GM21526 (cell line): ENCODE results near the gene PLIN3.
"Not testable (repeated sequence)": the region's sequence is repeated elsewhere in the genome, so short reads cannot be mapped to it uniquely, and the experiment has no call there.

ENCODE experiments used
- ATAC-seq: cut with Tn5 transposase; IDR thresholded peaks from one replicate; pipeline ENCODE4 v1.9.1; 2021; ENCODE audit warnings: moderate library complexity; ENCODE audit not compliant: unreplicated experiment, low FRiP score

Gene PLIN3

GRCh38 chr19:4896372-4896771 lies 28.9 kb upstream of the PLIN3 start:
- no peak for ATAC-seq

GRCh38 chr19:4892962-4893361 lies 25.5 kb upstream of the PLIN3 start:
- ATAC-seq = not testable (repeated sequence)

DNA sequence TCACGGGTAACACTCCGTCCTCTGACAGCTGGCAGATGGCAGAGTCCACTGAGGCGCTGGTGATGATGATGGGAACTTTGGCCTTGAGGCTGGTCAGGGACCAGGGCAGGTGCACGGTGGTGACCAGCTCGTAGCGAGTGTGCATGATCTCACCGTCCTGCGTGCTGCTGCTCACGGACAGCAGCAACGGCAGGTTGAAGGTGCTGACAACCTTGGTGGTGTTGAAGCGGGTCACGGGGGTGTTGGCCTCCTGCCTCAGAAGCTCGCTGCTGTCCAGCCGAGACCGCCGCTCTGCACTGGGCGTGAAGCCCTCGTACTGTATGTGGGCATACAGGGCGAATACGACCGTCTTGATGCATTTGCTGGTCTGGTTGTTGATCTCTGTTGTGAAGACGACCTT lies 23.6 kb upstream of the PLIN3 start:
- ATAC-seq = no peak

- ATAC-seq = no peak
Observed at GRCh38 chr19:4889034-4889815, 21.8 kb upstream of the PLIN3 start.

GRCh38 chr19:4887803-4888202 lies 20.3 kb upstream of the PLIN3 start:
- ATAC-seq = not testable (repeated sequence)

GRCh38 chr19:4884993-4885392 lies 17.5 kb upstream of the PLIN3 start:
- ATAC-seq = not testable (repeated sequence)

DNA sequence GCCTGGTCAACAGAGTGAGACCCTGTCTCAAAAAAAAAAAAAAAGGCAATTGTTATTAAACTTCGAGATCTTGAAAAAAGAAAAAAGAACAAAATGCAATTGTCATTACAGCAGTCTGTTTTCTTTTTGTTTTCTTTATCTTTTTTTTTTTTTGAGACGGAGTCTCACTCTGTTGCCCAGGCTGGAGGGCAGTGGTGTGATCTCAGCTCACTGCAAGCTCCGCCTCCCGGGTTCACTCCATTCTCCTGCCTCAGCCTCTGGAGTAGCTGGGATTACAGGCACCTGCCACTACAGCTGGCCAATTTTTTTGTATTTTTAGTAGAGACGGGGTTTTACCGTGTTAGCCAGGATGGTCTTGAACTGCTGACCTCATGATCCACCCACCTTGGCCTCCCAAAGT lies 15.4 kb upstream of the PLIN3 start:
- ATAC-seq = not testable (repeated sequence)

- no peak for ATAC-seq
Observed at GRCh38 chr19:4879041-4879440, 11.6 kb upstream of the PLIN3 start.

DNA sequence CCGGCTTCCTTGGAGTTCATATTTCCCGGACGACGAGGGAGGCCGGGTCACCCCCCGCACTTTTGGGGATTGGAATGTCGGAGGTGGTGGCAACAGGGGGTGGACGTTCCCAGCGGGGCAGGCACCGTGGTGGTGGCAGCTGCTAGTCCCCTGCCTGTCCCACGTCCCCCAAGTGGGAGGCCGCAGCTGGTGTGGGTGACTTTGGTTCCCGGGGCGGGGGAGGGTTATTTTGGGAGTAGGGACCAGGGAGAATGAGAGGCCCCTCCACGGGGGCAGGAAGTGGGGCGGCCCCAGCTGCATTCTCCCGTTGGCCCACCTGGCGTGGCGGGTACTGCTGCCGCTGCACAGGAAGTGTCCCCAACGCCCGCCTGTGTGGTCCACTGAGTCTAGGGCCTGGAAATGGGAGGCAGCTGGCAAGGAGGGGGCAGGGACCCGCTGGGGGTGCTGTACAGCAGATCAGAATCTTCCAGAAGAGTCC lies 11.1 kb upstream of the PLIN3 start:
- ATAC-seq = no peak

DNA sequence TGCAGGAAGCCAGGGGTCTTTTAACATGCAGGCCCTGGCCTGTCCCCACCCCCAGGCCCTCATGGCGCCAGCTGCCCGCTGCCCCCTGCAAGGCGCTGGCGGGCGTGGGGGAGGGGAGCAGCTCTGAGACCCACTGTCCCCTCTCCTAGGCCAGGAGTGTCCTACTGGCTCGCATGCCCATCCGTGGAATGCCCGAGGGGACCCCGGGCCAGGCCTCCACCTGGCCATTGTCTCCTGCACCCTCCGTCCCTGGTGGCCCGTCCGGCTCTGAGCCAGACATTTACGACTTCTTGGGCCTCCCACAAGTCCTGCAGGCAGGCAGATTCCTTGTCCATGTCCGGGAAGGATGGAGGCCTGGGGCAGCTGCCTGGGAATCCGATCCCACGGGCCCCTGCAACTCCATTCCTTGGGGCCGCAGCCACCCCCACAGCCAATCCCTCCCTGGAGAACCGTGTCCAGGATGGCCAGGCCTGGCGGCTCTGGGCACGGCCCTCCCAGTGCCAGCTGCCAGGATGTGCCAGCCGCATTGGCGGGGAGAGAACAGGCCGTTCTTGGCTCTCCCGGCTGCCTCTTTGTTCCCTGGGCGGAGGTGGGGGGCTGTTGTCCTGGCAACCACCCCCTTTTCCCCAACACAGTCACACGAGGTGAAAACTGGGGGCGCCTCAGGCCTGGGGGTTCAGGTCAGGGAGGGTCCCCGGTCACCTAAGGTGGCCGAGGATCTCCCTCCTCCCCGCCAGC lies 10.5 kb upstream of the PLIN3 start:
- no peak for ATAC-seq

GRCh38 chr19:4873930-4874329 lies 6.5 kb upstream of the PLIN3 start:
- ATAC-seq = no peak

GRCh38 chr19:4871711-4872110 lies 4.2 kb upstream of the PLIN3 start:
- no peak for ATAC-seq

DNA sequence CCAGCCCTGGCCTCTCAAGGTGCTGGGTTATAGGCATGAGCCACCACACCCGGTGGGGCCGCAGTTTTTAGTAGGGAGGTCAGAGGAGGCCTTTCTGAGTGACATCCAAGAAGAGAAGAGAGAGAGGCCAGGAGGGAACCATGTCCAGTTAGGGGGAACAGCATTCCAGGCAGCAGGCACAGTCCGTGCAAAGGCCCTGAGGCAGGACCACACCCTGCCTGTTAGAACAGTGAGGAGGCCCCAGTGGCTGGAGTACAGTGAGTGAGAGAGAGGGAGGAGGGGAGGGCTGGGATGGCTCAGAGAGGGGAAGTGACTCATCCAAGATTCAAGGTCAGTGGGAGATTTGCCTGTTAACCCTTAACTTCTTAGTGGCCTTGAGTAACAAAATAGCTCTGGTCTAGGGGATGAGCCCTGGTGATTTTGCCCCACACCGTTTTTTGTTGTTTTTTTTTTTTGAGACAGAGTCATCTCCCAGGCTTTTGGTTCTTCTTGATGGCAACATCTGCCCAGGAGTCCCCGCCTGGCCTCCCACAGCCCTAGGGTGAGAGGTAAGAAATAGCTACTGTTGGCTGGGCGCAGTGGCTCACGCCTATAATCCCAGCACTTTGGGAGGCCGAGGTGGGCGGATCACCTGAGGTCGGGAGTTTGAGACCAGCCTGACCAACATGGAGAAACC lies 2.7 kb upstream of the PLIN3 start:
- ATAC-seq = no peak

DNA sequence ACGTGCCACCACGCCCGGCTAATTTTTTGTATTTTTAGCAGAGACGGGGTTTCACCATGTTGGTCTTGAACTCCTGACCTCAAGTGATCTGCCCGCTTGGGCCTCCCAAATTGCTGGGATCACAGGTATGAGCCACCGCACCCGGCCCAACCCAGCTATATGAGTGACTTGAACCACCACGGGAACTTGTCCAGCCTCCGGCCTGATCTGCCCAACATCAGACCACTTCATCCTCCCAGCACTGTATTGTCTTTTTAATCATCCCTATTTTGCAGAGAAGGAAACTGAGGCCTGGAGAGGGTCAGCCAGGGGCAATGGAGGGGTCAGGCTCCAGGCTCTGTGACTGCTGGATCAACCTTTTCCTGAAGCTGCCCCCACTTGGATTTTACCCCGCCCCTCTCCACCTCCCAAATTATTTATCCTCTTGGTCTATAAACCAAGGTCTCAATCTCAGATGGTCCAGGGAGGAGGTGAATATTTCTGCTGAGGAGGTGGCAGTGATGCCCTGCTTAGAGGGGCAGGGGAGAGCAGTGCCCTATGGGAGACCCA lies 893 bp upstream of the PLIN3 start:
- no peak for ATAC-seq

DNA sequence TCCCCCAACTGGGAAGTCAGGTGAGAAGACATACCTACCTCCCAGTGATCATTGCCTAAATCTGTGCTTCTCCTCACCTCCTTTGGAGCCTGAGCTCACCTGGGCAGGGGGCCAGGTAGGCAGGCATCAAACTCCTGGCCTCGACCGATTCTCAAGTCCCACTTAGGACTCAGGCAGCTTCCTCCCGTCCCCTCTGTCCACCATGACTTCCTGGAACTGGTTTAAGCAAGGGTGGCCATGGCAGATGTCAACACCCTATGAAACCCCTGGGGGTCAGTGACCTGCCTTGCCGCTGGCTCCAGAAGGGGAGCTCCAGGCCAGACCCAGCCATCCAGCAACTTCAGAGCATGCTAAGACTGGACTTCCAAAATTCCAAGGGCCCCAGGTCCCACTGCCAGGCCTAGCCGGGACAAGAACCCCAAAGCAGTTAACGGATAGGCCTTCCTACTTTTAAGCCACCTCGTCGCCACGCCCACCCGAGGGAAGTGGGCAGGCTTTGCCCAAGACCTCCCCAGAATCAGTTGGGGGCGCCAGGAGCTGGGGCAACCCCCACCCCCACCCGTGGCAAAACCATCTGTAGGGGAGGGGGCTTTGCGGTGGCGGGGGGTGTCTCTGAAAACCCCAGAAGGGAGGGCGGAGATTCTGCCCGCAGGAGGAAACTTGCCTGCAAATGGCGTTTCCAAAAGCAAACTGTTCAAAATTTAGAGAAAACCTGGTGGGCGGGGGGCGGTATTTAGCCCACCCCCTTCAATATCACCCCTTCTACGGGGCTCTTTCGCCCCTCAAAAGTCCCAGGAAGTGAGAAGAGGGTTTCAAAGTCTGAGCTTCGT lies 657 bp downstream of the PLIN3 start:
- no peak for ATAC-seq

GRCh38 chr19:4861147-4861546 lies 6.3 kb downstream of the PLIN3 start:
- ATAC-seq = no peak

- ATAC-seq = no peak
Observed at GRCh38 chr19:4859697-4860096, 7.8 kb downstream of the PLIN3 start.

- not testable (repeated sequence) for ATAC-seq
Observed at GRCh38 chr19:4856468-4856867, 11.0 kb downstream of the PLIN3 start.

DNA sequence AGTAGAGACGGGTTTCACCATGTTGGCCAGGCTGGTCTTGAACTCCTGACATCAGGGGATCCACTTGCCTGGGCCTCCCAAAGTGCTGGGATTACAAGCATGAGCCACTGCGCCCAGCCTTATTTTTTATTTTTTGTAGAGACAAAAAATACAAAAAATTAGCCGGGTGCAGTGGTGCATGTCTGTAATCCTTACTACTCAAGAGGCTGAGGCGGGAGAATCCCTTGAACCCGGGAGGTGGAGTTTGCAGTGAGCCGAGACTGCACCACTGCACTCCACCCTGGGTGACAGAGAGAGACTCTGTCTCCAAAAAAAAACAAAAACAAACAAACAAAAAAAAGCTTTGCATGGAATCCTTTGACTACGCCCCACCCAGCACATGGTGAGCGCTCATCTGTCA lies 14.0 kb downstream of the PLIN3 start:
- not testable (repeated sequence) for ATAC-seq

GRCh38 chr19:4852484-4852883 lies 15.0 kb downstream of the PLIN3 start:
- no peak for ATAC-seq
